Esophagus squamous epithelium (tissue), 4 donors: ENCODE results near the gene GATA6.

Experiments used
- CTCF ChIP-seq, 6 experiments: fragments of 450-650 bp in 4 of 6; fragments of 200-600 bp in 2 of 6; sonication (generic) in 2 of 6; IDR thresholded peaks; one replicate each; pipeline ENCODE4 v1.5.1; 2016 to 2019; ENCODE audit warnings: antibody characterized with exemption in 6 of 6, mild to moderate bottlenecking in 4 of 6, moderate library complexity in 4 of 6
- POLR2A ChIP-seq, 4 donors: fragments of 450-650 bp; IDR thresholded peaks; one replicate each; pipeline ENCODE4 v1.6.1; 2017; ENCODE audit warnings: antibody characterized with exemption in 4 of 4, mild to moderate bottlenecking in 4 of 4, moderate library complexity in 3 of 4

- no peak for TF ChIP-seq POLR2A (IDR thresholded peaks at IDR 0.05)
- no peak for TF ChIP-seq CTCF (IDR thresholded peaks at IDR 0.05)
Observed at GRCh38 chr18:22188559-22189267, 19.3 kb downstream of the GATA6 start.
